SU-DHL-6 (cell line): ENCODE data around the gene PEX26.
"Not testable (repeated sequence)": the region's sequence is repeated elsewhere in the genome, so short reads cannot be mapped to it uniquely, and the experiment has no call there.

Experiments used
- H2AFZ ChIP-seq: fragments of 200-600 bp; sonication (generic); 2 replicates; pipeline ENCODE4 v1.6.1; 2014; ENCODE audit warnings: low read depth, mild to moderate bottlenecking, moderate library complexity, mixed read lengths, antibody characterized with exemption, low read length; ENCODE audit not compliant: severe bottlenecking
- H3F3A ChIP-seq: fragments of 200-600 bp; shearing (Covaris generic); 2 replicates; pipeline ENCODE4 v1.6.0; 2016; ENCODE audit warnings: antibody characterized with exemption, mild to moderate bottlenecking; ENCODE audit not compliant: insufficient read depth
- H3K27ac ChIP-seq: fragments of 200-600 bp; sonication (generic); 2 replicates; pipeline ENCODE4 v1.5.1; 2016; ENCODE audit warnings: low read depth, mild to moderate bottlenecking, low read length, moderate library complexity, mixed read lengths
- H3K27me3 ChIP-seq: fragments of 200-600 bp; sonication (generic), shearing (Covaris generic); 2 replicates; pipeline ENCODE4 v1.6.0; 2014; ENCODE audit warnings: mild to moderate bottlenecking, low read length
- H3K36me3 ChIP-seq: fragments of 200-600 bp; sonication (generic); 2 replicates; pipeline ENCODE4 v1.6.1; 2014; ENCODE audit warnings: mild to moderate bottlenecking, low read length, mixed read lengths
- H3K4me2 ChIP-seq: fragments of 300-600, 200-600 bp; shearing (Covaris generic), sonication (generic); 2 replicates; pipeline ENCODE4 v1.6.0; 2014; ENCODE audit warnings: low read length, low read depth, mild to moderate bottlenecking; ENCODE audit not compliant: poor library complexity, severe bottlenecking
- H3K4me3 ChIP-seq: fragments of 200-600 bp; sonication (generic); 2 replicates; pipeline ENCODE4 v1.5.1; 2014; ENCODE audit warnings: antibody characterized with exemption, low read length, mild to moderate bottlenecking, mixed read lengths; ENCODE audit not compliant: insufficient read depth, poor library complexity, severe bottlenecking
- H3K79me2 ChIP-seq: fragments of 200-600 bp; sonication (generic); 2 replicates; pipeline ENCODE4 v1.6.1; 2014; ENCODE audit warnings: mild to moderate bottlenecking, low read length, moderate library complexity; ENCODE audit not compliant: insufficient read depth
- H3K9ac ChIP-seq: fragments of 200-600 bp; sonication (generic); 2 replicates; pipeline ENCODE4 v1.7.0; 2014; ENCODE audit warnings: mild to moderate bottlenecking, low read length
- H3K9me2 ChIP-seq: fragments of 200-600 bp; sonication (generic); replicated peaks from 2 replicates; pipeline ENCODE4 v1.6.1; 2014; ENCODE audit warnings: low read length; ENCODE audit not compliant: insufficient read depth
- H3K9me3 ChIP-seq: fragments of 200-600 bp; sonication (generic); 2 replicates; pipeline ENCODE4 v1.6.1; 2014; ENCODE audit warnings: low read length, mixed read lengths; ENCODE audit not compliant: insufficient read depth
- H4K20me1 ChIP-seq: fragments of 200-600 bp; sonication (generic); 2 replicates; pipeline ENCODE4 v1.6.1; 2014; ENCODE audit warnings: low read depth, mild to moderate bottlenecking, antibody characterized with exemption, low read length, moderate library complexity, mixed read lengths
- EZH2phosphoT487 ChIP-seq: fragments of 200-600 bp; sonication (generic), shearing (Covaris generic); conservative IDR thresholded peaks from 2 replicates; pipeline ENCODE4 v1.6.1; 2018; ENCODE audit warnings: mild to moderate bottlenecking, antibody characterized with exemption, low read length, moderate library complexity, mixed read lengths
- TF ChIP-seq, protein P1 (sequence below): fragments of 200-600 bp; sonication (generic); IDR thresholded peaks from one replicate; pipeline ENCODE4 v1.5.1; 2017; ENCODE audit warnings: antibody characterized with exemption, mild to moderate bottlenecking, low read length, moderate library complexity; ENCODE audit not compliant: insufficient read depth, poor library complexity, severe bottlenecking

PEX26 gene

DNA sequence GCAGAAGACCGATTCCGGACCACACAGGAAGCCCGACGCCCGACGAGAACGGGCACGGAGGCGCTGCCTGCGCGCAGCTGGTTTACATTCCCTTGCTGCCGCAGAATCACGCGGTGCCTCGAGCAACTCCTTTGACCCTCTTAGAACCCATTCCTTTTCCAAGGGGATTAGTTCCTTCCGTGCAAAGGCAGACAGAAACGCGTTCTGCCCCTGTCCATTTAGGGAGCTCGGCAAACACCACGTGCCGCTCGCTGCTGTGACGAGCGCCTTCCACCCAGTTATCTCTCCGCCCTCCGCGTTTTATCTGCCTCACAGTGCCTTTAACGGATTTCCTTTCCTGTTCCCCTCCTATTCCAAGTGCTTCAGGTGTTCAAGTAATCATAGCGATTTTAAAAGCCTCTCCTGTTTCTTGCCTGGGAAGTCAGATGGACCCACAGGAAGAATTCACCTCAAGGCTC lies 29.3 kb upstream of the PEX26 start:
- Histone ChIP-seq H3K79me2 (no peaks in the 10 kb centered on the region), H3K9me3 (no peaks in the 10 kb centered on the region), H3K27me3 (no peaks in the 10 kb centered on the region), H3K27ac (no peak overlapping the region), H2AFZ (no peak overlapping the region), H3K9ac (no peak overlapping the region), H3K4me2 (no peak overlapping the region), H4K20me1 (no peaks in the 10 kb centered on the region), H3K36me3 (no peaks in the 10 kb centered on the region), H3K4me3 (no peak overlapping the region), H3K9me2 (no peaks in the 10 kb centered on the region), H3F3A (no peaks in the 10 kb centered on the region)
- TF ChIP-seq, protein P1, sequence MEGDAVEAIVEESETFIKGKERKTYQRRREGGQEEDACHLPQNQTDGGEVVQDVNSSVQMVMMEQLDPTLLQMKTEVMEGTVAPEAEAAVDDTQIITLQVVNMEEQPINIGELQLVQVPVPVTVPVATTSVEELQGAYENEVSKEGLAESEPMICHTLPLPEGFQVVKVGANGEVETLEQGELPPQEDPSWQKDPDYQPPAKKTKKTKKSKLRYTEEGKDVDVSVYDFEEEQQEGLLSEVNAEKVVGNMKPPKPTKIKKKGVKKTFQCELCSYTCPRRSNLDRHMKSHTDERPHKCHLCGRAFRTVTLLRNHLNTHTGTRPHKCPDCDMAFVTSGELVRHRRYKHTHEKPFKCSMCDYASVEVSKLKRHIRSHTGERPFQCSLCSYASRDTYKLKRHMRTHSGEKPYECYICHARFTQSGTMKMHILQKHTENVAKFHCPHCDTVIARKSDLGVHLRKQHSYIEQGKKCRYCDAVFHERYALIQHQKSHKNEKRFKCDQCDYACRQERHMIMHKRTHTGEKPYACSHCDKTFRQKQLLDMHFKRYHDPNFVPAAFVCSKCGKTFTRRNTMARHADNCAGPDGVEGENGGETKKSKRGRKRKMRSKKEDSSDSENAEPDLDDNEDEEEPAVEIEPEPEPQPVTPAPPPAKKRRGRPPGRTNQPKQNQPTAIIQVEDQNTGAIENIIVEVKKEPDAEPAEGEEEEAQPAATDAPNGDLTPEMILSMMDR = no peak
- TF ChIP-seq EZH2phosphoT487 = no peak

DNA sequence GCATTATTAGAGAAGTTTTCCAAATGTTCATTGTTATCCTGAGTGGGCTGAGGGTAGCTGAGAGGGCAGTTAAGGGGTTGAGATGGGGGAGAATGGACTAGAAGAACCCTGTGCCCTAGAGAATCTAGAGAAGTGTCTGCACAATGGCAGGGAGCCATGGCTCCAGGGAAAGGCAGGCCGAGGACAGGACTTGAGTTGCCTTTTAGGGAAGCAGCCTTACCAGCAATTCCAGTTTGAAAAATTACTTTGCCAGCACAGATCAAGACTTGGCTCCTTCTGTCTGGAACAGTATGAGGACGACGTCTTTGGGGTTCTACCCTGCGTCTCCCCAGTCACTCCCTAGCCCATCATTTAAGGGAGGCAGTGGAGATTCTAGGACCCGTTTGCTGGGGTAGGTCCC lies 27.7 kb upstream of the PEX26 start:
- Histone ChIP-seq H2AFZ (no peak overlapping the region), H3F3A (no peaks in the 10 kb centered on the region), H3K9me2 (no peaks in the 10 kb centered on the region), H4K20me1 (no peaks in the 10 kb centered on the region), H3K9ac (no peak overlapping the region), H3K27me3 (no peaks in the 10 kb centered on the region), H3K36me3 (no peaks in the 10 kb centered on the region), H3K4me3 (no peak overlapping the region), H3K4me2 (no peak overlapping the region), H3K9me3 (no peaks in the 10 kb centered on the region), H3K27ac (no peak overlapping the region), H3K79me2 (no peaks in the 10 kb centered on the region)
- TF ChIP-seq, protein P1 = no peak
- TF ChIP-seq EZH2phosphoT487 = no peak

DNA sequence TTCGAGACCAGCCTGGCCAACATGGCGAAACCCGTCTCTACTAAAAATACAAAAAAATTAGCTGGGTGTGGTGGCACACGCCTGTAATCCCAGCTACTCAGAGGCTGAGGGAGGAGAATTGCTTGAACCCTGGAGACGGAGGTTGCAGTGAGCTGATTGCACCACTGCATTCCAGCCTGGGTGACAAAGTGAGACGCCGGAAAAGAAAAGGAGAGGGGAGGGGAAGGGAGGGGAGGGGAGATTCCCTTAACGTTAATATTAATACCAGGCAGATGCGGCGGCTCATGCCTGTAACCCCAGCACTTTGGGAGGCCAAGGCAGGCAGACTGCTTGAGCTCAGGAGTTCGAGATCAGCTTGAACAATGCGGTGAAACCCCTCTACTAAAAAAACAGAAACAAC lies 26.7 kb upstream of the PEX26 start:
- not testable (repeated sequence) for H3K9me3 ChIP-seq, H3K79me2 ChIP-seq, H4K20me1 ChIP-seq, H3K4me3 ChIP-seq, H3K9ac ChIP-seq, H3K9me2 ChIP-seq, H3F3A ChIP-seq, H3K4me2 ChIP-seq, H3K27me3 ChIP-seq, H3K27ac ChIP-seq, H2AFZ ChIP-seq, H3K36me3 ChIP-seq

DNA sequence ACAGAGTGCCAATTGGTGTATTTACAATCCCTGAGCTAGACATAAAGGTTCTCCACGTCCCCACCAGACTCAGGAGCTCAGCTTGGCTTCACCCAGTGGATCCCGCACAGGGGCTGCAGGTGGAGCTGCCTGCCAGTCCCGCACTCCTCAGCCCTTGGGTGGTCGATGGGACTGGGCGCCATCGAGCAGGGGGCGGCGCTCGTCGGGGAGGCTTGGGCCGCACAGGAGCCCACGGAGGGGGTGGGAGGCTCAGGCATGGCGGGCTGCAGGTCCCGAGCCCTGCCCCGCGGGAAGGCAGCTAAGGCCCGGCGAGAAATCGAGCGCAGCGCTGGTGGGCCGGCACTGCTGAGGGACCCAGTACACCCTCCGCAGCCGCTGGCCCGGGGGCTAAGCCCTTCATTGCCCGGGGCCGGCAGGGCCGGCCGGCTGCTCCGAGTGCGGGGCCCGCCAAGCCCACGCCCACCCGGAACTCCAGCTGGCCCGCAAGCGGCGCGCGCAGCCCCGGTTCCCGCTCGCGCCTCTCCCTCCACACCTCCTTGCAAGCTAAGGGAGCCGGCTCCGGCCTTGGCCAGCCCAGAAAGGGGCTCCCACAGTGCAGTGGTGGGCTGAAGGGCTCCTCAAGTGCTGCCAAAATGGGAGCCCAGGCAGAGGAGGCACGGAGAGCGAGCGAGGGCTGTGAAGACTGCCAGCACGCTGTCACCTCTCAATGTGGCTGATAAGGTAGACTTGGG lies 24.4 kb upstream of the PEX26 start:
- H3F3A ChIP-seq, H3K36me3 ChIP-seq, H3K9ac ChIP-seq, H3K79me2 ChIP-seq, H3K27ac ChIP-seq, H3K9me3 ChIP-seq, H3K4me2 ChIP-seq, H2AFZ ChIP-seq, H3K27me3 ChIP-seq, H4K20me1 ChIP-seq, H3K9me2 ChIP-seq, H3K4me3 ChIP-seq: not testable (repeated sequence)
